ENCODE results near the gene ZNF428.
A peak's percentile ranks its signal among the peaks of the same experiment; 100 is the strongest.
"Not testable (repeated sequence)": the region's sequence is repeated elsewhere in the genome, so short reads cannot be mapped to it uniquely, and the experiment has no call there.

Gene ZNF428

GRCh38 chr19:43619262-43620060 is at the start of gene ZNF428:
Gene ZNF428, minus strand, starts transcription at chr19:43619629. Its CDS starts 5,325 bp downstream, at chr19:43614304.
- peak; percentile 79 for DNase-seq

- peak; percentile 94 for DNase-seq
Observed at GRCh38 chr19:43668406-43669109, 49.1 kb upstream of the ZNF428 start.

GRCh38 chr19:43667876-43668405 is 48.5 kb upstream of the ZNF428 start:
- DNase-seq: no peak

GRCh38 chr19:43667126-43667875 is 47.9 kb upstream of the ZNF428 start:
- no peak for DNase-seq

- DNase-seq: no peak
Observed at GRCh38 chr19:43664018-43664417, 44.6 kb upstream of the ZNF428 start.

- DNase-seq: no peak
Observed at GRCh38 chr19:43662487-43662886, 43.1 kb upstream of the ZNF428 start.

GRCh38 chr19:43660971-43661360 is 41.5 kb upstream of the ZNF428 start:
- no peak for DNase-seq

- no peak for DNase-seq
Observed at GRCh38 chr19:43660301-43660970, 41.0 kb upstream of the ZNF428 start.

GRCh38 chr19:43658494-43658893 is 39.1 kb upstream of the ZNF428 start:
- DNase-seq: no peak

GRCh38 chr19:43658001-43658400 is 38.6 kb upstream of the ZNF428 start:
- DNase-seq: no peak

- DNase-seq: no peak
Observed at GRCh38 chr19:43656436-43656835, 37.0 kb upstream of the ZNF428 start.

GRCh38 chr19:43652546-43652874 is 33.1 kb upstream of the ZNF428 start:
- no peak for DNase-seq

GRCh38 chr19:43651758-43652545 is 32.5 kb upstream of the ZNF428 start:
- peak; percentile 17 for DNase-seq

GRCh38 chr19:43650276-43650675 is 30.8 kb upstream of the ZNF428 start:
- not testable (repeated sequence) for DNase-seq

GRCh38 chr19:43649514-43649913 is 30.1 kb upstream of the ZNF428 start:
- no peak for DNase-seq

- no peak for DNase-seq
Observed at GRCh38 chr19:43648633-43649032, 29.2 kb upstream of the ZNF428 start.

- no peak for DNase-seq
Observed at GRCh38 chr19:43644181-43644580, 24.8 kb upstream of the ZNF428 start.

GRCh38 chr19:43643326-43643725 is 23.9 kb upstream of the ZNF428 start:
- no peak for DNase-seq

GRCh38 chr19:43642531-43642930 is 23.1 kb upstream of the ZNF428 start:
- DNase-seq: no peak

- DNase-seq: no peak
Observed at GRCh38 chr19:43641333-43641732, 21.9 kb upstream of the ZNF428 start.

- DNase-seq: no peak
Observed at GRCh38 chr19:43640424-43640757, 21.0 kb upstream of the ZNF428 start.

Measured in activated T-cell treated with anti-CD3 and anti-CD28 coated beads for 4 hours (primary cell).